Measurements from ENCODE around the gene KRTAP9-7. TPM values are rescaled to one million over a fixed set of nuclear protein-coding genes. Genes with fewer than 3 reads are reported as not detected.

Gene KRTAP9-7, protein sequence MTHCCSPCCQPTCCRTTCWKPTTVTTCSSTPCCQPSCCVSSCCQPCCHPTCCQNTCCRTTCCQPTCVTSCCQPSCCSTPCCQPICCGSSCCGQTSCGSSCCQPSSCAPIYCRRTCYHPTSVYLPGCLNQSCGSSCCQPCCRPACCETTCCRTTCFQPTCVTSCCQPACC
- not detected in 2 replicates for total RNA-seq

DNA sequence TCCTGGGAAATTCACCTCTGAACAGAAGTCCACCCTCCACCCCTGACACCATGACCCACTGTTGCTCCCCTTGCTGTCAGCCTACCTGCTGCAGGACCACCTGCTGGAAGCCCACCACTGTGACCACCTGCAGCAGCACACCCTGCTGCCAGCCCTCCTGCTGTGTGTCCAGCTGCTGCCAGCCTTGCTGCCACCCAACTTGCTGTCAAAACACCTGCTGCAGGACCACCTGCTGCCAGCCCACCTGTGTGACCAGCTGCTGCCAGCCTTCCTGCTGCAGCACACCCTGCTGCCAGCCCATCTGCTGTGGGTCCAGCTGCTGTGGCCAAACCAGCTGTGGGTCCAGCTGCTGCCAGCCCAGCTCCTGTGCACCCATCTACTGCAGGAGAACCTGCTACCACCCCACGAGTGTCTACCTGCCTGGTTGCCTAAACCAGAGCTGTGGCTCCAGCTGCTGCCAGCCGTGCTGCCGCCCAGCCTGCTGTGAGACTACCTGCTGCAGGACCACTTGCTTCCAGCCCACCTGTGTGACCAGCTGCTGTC lies at the start of gene KRTAP9-7:
TSS of gene KRTAP9-7 (plus strand) at position 51 of the 543 bp plus-strand sequence. CDS start at position 51, 0 bp downstream.

DNA sequence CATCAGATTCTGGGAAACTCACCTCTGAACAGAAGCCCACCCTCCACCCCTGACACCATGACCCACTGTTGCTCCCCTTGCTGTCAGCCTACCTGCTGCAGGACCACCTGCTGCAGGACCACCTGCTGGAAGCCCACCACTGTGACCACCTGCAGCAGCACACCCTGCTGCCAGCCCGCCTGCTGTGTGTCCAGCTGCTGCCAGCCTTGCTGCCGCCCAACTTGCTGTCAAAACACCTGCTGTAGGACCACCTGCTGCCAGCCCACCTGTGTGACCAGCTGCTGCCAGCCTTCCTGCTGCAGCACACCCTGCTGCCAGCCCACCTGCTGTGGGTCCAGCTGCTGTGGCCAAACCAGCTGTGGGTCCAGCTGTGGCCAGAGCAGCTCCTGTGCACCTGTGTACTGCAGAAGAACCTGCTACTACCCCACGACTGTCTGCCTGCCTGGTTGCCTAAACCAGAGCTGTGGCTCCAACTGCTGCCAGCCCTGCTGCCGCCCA lies 48.9 kb upstream of the KRTAP9-7 start, which contains the start of gene KRTAP9-2:
TSS of gene KRTAP9-2 (plus strand) at position 51 of the 498 bp plus-strand sequence. CDS start at position 58, 7 bp downstream.

DNA sequence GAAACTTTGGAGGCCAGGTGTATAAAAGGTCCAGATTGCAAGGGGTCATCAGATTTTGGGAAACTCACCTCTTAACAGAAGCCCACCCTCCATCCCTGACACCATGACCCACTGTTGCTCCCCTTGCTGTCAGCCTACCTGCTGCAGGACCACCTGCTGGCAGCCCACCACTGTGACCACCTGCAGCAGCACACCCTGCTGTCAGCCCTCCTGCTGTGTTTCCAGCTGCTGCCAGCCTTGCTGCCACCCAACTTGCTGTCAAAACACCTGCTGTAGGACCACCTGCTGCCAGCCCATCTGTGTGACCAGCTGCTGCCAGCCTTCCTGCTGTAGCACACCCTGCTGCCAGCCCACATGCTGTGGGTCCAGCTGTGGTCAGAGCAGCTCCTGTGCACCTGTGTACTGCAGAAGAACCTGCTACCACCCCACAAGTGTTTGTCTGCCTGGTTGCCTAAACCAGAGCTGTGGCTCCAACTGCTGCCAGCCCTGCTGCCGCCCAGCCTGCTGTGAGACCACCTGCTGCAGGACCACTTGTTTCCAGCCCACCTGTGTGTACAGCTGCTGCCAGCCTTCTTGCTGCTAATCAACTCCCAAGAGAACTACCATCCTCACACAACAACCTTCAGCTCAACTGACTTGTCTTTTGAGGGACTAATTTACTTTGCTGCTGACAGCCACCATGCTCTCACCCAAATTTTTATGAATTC lies 42.9 kb upstream of the KRTAP9-7 start, which contains the start of gene KRTAP9-3:
TSS of gene KRTAP9-3 (plus strand) at position 51 of the 707 bp plus-strand sequence. CDS start at position 104, 53 bp downstream.

DNA sequence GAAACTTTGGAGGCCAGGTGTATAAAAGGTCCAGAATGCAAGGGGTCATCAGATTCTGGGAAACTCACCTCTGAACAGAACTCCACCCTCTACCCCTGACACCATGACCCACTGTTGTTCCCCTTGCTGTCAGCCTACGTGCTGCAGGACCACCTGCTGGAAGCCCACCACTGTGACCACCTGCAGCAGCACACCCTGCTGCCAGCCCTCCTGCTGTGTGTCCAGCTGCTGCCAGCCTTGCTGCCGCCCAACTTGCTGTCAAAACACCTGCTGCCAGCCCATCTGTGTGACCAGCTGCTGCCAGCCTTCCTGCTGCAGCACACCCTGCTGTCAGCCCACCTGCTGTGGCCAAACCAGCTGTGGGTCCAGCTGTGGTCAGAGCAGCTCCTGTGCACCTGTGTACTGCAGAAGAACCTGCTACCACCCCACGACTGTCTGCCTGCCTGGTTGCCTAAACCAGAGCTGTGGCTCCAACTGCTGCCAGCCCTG lies 37.5 kb upstream of the KRTAP9-7 start, which contains the start of gene KRTAP9-8:
TSS of gene KRTAP9-8 (plus strand) at position 51 of the 489 bp plus-strand sequence. CDS start at position 104, 53 bp downstream.

DNA sequence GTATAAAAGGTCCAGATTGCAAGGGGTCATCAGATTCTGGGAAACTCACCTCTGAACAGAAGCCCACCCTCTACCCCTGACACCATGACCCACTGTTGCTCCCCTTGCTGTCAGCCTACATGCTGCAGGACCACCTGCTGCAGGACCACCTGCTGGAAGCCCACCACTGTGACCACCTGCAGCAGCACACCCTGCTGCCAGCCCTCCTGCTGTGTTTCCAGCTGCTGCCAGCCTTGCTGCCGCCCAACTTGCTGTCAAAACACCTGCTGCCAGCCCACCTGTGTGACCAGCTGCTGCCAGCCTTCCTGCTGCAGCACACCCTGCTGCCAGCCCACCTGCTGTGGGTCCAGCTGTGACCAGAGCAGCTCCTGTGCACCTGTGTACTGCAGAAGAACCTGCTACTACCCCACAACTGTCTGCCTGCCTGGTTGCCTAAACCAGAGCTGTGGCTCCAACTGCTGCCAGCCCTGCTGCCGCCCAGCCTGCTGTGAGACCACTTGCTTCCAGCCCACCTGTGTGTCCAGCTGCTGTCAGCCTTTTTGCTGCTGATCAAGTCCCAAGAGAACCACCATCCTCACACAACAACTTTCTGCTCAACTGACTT lies 25.8 kb upstream of the KRTAP9-7 start, which contains the start of gene KRTAP9-4:
TSS of gene KRTAP9-4 (plus strand) at position 51 of the 604 bp plus-strand sequence. CDS start at position 85, 34 bp downstream.

DNA sequence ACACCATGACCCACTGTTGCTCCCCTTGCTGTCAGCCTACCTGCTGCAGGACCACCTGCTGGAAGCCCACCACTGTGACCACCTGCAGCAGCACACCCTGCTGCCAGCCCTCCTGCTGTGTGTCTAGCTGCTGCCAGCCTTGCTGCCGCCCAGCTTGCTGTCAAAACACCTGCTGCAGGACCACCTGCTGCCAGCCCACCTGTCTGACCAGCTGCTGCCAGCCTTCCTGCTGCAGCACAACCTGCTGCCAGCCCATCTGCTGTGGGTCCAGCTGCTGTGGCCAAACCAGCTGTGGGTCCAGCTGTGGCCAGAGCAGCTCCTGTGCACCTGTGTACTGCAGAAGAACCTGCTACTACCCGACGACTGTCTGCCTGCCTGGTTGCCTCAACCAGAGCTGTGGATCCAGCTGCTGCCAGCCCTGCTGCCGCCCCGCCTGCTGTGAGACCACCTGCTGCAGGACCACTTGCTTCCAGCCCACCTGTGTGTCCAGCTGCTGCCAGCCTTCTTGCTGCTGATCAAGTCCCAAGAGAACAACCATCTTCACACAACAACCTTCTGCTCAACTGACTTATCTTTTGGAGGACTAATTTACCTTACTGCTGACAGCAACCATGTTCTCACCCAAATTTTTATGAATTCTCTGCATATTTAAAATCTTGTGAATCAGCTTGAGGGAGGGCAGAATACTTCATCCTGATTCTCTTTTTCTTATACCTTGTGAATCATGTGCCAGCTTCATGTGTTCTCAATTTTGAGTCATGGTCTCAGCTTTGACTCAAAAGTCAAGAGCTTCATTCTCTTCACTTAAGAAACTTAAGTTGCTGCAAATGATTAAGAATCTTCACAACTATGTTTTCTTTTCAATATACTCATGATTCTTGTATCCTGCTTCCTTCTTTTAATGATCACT lies 19.9 kb upstream of the KRTAP9-7 start, which contains the start of gene KRTAP9-9:
TSS of gene KRTAP9-9 (plus strand) at position 4 of the 910 bp plus-strand sequence.

DNA sequence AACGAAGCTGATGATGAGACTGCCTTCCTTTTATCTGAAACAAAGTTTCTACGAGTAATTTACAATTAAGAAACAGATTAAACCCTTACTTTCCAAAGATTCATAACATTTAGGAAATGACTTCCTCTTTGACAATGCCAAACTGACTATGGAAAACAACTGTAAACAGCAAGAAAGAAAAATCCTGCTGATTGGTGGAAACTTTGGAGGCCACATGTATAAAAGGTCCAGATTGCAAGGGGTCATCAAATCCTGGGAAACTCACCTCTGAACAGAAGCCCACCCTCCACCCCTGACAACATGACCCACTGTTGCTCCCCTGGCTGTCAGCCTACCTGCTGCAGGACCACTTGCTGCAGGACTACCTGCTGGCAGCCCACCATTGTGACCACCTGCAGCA lies 10.4 kb upstream of the KRTAP9-7 start, which contains the start of gene KRTAP9-6:
TSS of gene KRTAP9-6 (plus strand) at position 301 of the 400 bp plus-strand sequence. CDS start at position 301, 0 bp downstream.

DNA sequence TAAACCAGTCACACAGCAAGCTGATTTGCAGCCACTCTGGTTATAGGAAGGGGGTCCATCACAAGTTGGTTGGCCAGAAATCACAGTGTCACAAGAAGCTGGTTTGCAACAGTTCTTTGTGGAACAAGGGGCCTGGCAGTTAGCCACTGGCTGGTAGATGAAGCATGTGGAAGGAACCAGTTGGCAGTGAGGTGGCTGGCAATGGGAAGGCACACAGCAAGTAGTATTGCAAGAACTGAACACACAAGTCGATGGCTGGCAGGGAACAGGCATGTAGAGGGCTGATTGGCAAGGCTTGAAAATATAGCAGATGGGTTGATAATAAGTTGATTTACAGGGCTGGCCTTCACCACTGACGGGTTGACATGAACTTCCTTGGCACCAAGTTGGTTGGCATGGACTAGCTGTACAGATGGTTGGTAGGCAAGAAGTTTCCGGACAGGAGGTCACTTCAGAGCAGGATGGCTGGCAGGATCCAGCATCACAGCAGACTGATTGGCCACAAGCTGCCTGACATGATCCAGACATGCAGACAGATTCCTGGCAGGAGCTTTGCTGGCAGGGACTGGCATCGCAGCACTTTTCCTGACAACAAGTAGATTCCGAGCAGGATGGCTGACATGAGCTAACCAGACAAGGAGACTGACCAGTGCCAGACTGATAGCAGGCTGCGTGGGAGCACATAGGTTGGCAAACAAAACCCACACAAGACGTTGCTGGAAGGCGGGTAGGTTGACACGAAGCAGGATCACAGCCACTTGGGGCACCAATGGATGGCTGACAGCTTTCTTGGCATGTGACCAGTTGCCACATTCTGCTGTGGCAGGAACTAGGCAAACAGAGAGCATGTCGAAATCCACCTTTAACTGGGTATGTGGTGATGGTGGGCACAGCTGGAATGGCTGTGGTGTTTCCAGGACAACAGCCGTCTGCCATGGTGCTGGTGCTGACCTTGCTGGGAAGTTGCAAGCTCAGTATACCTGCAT lies 26.7 kb downstream of the KRTAP9-7 start, which contains the start of gene KRTAP29-1:
TSS of gene KRTAP29-1 (minus strand) at position 936 of the 986 bp plus-strand sequence. CDS start at position 936, 0 bp downstream.

DNA sequence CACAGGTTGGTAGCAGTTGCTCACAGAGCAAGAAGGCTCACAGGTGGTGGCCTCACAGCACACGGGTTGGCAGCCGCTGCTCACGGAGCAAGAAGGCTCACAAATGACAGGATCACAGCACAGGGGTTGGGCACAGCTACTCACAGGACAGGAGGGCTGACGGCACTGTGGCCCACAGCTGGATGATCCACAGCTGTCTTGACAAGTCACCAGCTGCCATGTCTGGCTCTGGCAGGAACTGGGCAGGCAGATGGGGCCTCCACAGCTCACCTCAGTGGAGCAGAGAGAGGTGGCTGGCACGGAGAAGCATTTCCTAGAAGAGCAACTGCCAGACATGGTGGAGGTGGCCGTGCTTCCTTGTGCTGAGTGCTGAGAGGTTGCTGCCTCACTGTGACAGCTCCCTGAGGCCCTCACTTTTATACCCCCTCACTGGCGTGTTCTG lies 33.4 kb downstream of the KRTAP9-7 start, which contains the start of gene KRTAP16-1:
TSS of gene KRTAP16-1 (minus strand) at position 392 of the 442 bp plus-strand sequence. CDS start at position 336, 56 bp downstream.

DNA sequence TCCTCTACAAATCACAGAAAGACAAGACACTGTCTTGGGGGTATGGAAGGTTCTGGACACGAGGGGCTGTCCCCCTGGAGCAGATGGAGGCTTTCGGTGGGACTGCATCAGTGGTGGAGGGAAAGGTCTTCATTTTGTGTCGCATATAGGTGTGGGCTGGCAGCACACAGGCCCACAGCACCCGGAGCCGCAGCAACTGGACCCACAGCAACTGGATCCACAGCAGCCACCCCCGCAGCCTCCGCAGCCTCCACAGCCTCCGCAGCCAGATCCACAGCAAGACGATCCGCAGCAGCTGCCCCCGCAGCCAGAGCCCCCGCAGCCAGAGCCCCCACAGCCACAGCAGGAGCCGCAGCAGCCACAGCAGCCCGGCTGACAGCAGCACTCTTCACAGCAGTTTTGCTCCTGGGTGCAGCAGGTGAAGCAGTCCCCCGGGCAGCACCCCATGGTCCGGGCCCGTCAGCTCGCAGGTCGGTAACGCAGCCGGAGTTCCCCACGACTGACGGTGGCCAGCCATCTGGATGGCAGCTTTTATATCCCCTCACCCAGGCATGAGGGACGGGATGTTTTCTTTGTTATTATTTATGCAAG lies 39.8 kb downstream of the KRTAP9-7 start, which contains the start of gene KRTAP17-1:
TSS of gene KRTAP17-1 (minus strand) at position 507 of the 591 bp plus-strand sequence. CDS start at position 447, 60 bp downstream.

Other genes with a start within 250 kb of the KRTAP9-7 start
- gene KRTAP1-5, start 248.5 kb upstream of the KRTAP9-7 start, total RNA-seq = under 0.01 and 0.46 TPM in 2 replicates
- gene KRTAP1-4, start 245.5 kb upstream of the KRTAP9-7 start, total RNA-seq = not detected in 2 replicates
- gene KRTAP1-3, start 240.8 kb upstream of the KRTAP9-7 start, total RNA-seq = not detected in 2 replicates
- not detected in 2 replicates for gene KRTAP1-1, start 234.2 kb upstream of the KRTAP9-7 start, total RNA-seq
- not detected in 2 replicates for gene KRTAP2-1, start 228.4 kb upstream of the KRTAP9-7 start, total RNA-seq
- not detected in 2 replicates for gene KRTAP2-2, start 220.5 kb upstream of the KRTAP9-7 start, total RNA-seq
- gene KRTAP2-3, start 215.6 kb upstream of the KRTAP9-7 start, total RNA-seq = not detected in 2 replicates
- gene KRTAP2-4, start 209.8 kb upstream of the KRTAP9-7 start, total RNA-seq = not detected in 2 replicates
- not detected in 2 replicates for gene KRTAP4-7, start 191.5 kb upstream of the KRTAP9-7 start, total RNA-seq
- not detected in 2 replicates for gene KRTAP4-8, start 177.6 kb upstream of the KRTAP9-7 start, total RNA-seq
- not detected in 2 replicates for gene KRTAP4-16, start 173.5 kb upstream of the KRTAP9-7 start, total RNA-seq
- gene KRTAP4-9, start 170.3 kb upstream of the KRTAP9-7 start, total RNA-seq = not detected in 2 replicates
- gene KRTAP4-11, start 157.3 kb upstream of the KRTAP9-7 start, total RNA-seq = not detected in 2 replicates
- not detected in 2 replicates for gene KRTAP4-12, start 151.5 kb upstream of the KRTAP9-7 start, total RNA-seq
- not detected in 2 replicates for gene KRTAP4-6, start 135.2 kb upstream of the KRTAP9-7 start, total RNA-seq
- not detected in 2 replicates for gene KRTAP4-5, start 125.9 kb upstream of the KRTAP9-7 start, total RNA-seq
- not detected in 2 replicates for gene KRTAP4-4, start 115.0 kb upstream of the KRTAP9-7 start, total RNA-seq
- not detected in 2 replicates for gene KRTAP4-3, start 107.5 kb upstream of the KRTAP9-7 start, total RNA-seq
- not detected in 2 replicates for gene KRTAP4-2, start 97.5 kb upstream of the KRTAP9-7 start, total RNA-seq
- not detected in 2 replicates for gene KRTAP4-1, start 90.8 kb upstream of the KRTAP9-7 start, total RNA-seq
- not detected in 2 replicates for gene KRTAP9-1, start 85.8 kb upstream of the KRTAP9-7 start, total RNA-seq
- not detected in 2 replicates for gene KRTAP9-2, start 49.0 kb upstream of the KRTAP9-7 start, total RNA-seq
- not detected in 2 replicates for gene KRTAP9-3, start 43.2 kb upstream of the KRTAP9-7 start, total RNA-seq
- not detected in 2 replicates for gene KRTAP9-8, start 37.7 kb upstream of the KRTAP9-7 start, total RNA-seq
- gene KRTAP9-4, start 26.0 kb upstream of the KRTAP9-7 start, total RNA-seq = not detected in 2 replicates
- gene KRTAP9-9, start 20.3 kb upstream of the KRTAP9-7 start, total RNA-seq = not detected in 2 replicates
- not detected in 2 replicates for gene KRTAP9-6, start 10.3 kb upstream of the KRTAP9-7 start, total RNA-seq
- gene KRTAP29-1, start 27.2 kb downstream of the KRTAP9-7 start, total RNA-seq = not detected in 2 replicates
- not detected in 2 replicates for gene KRTAP16-1, start 33.6 kb downstream of the KRTAP9-7 start, total RNA-seq
- gene KRTAP17-1, start 40.0 kb downstream of the KRTAP9-7 start, total RNA-seq = not detected in 2 replicates
- gene KRT33A, start 75.1 kb downstream of the KRTAP9-7 start, total RNA-seq = not detected in 2 replicates
- not detected in 2 replicates for gene KRT33B, start 94.1 kb downstream of the KRTAP9-7 start, total RNA-seq
- gene KRT34, start 106.6 kb downstream of the KRTAP9-7 start, total RNA-seq = 0.91 TPM in 1 of 2 replicates, not detected in the other
- not detected in 2 replicates for gene KRT31, start 121.9 kb downstream of the KRTAP9-7 start, total RNA-seq
- gene KRT37, start 148.9 kb downstream of the KRTAP9-7 start, total RNA-seq = not detected in 2 replicates
- gene KRT38, start 165.3 kb downstream of the KRTAP9-7 start, total RNA-seq = not detected in 2 replicates
- not detected in 2 replicates for gene KRT32, start 191.7 kb downstream of the KRTAP9-7 start, total RNA-seq
- gene KRT35, start 205.5 kb downstream of the KRTAP9-7 start, total RNA-seq = not detected in 2 replicates
- gene KRT36, start 214.2 kb downstream of the KRTAP9-7 start, total RNA-seq = not detected in 2 replicates
- not detected in 2 replicates for gene KRT13, start 229.9 kb downstream of the KRTAP9-7 start, total RNA-seq
- gene KRT15, start 243.2 kb downstream of the KRTAP9-7 start, total RNA-seq = 0.65 and 1.1 TPM in 2 replicates

Measured in epithelial cell of umbilical artery (primary cell).